NT2/D1 (cell line): ENCODE results near the gene ATP8B3.

Experiments used
- DNase-seq: peaks from one replicate; pipeline ENCODE4 v3.0.0-alpha.2; 2011; ENCODE audit warnings: low read depth, low spot score
- H3K27me3 ChIP-seq: 2 replicates; pipeline ENCODE4 v1.6.0; 2011; ENCODE audit warnings: mild to moderate bottlenecking; ENCODE audit not compliant: insufficient read length, insufficient read depth
- H3K36me3 ChIP-seq: 2 replicates; pipeline ENCODE4 v1.6.1; 2011; ENCODE audit warnings: mild to moderate bottlenecking, low read length, mixed read lengths; ENCODE audit not compliant: insufficient read depth, insufficient read length
- H3K4me1 ChIP-seq: 2 replicates; pipeline ENCODE4 v1.5.1; 2011; ENCODE audit not compliant: insufficient read depth, insufficient read length
- H3K4me3 ChIP-seq: 2 replicates; pipeline ENCODE4 v1.5.1; 2011; ENCODE audit warnings: low read depth; ENCODE audit not compliant: insufficient read length
- H3K9ac ChIP-seq: 2 replicates; pipeline ENCODE4 v1.6.0; 2011; ENCODE audit warnings: low read depth; ENCODE audit not compliant: insufficient read length
- H3K9me3 ChIP-seq: 2 replicates; pipeline ENCODE4 v1.5.1; 2011; ENCODE audit warnings: mild to moderate bottlenecking, low read length; ENCODE audit not compliant: insufficient read depth
- SUZ12 ChIP-seq: IDR thresholded peaks from 2 replicates; pipeline ENCODE4 v1.6.1; 2011; ENCODE audit not compliant: insufficient read length, insufficient read depth; ENCODE audit errors: extremely low read depth
- YY1 ChIP-seq: IDR thresholded peaks from 2 replicates; pipeline ENCODE4 v1.6.1; 2011; ENCODE audit not compliant: insufficient read length, insufficient read depth
- ZNF274 ChIP-seq: IDR thresholded peaks from 2 replicates; pipeline ENCODE4 v1.6.1; 2011; ENCODE audit warnings: mild to moderate bottlenecking, low read depth, low read length

The ATP8B3 gene

DNA sequence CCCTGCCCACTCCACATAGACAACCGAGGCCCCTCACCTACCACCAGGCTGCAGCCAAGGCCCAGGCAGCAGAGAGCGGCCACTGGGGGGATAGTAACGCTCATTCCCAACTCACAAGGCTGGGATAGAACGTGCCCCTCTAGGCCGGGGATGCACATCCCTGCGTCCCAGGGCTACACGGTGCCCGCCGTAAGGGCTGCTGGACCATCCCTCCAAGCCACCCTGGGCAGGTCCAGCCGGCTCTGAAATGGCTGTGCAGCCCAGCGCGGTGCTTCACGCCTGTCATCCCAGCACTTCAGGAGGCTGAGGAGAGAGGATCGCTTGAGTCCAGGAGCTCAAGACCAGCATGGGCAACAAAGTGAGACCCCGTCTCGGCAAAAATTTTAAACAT, 33.0 kb upstream of the ATP8B3 start:
- Histone ChIP-seq H3K9ac (no peak overlapping the region), H3K4me1 (peaks cover 30% of the 10 kb centered on the region), H3K27me3 (no peaks in the 10 kb centered on the region), H3K36me3 (peaks cover 55% of the 10 kb centered on the region), H3K9me3 (no peaks in the 10 kb centered on the region), H3K4me3 (no peak overlapping the region)
- TF ChIP-seq YY1 (no peak), SUZ12 (no peak), ZNF274 (no peak)
- no peak for DNase-seq

DNA sequence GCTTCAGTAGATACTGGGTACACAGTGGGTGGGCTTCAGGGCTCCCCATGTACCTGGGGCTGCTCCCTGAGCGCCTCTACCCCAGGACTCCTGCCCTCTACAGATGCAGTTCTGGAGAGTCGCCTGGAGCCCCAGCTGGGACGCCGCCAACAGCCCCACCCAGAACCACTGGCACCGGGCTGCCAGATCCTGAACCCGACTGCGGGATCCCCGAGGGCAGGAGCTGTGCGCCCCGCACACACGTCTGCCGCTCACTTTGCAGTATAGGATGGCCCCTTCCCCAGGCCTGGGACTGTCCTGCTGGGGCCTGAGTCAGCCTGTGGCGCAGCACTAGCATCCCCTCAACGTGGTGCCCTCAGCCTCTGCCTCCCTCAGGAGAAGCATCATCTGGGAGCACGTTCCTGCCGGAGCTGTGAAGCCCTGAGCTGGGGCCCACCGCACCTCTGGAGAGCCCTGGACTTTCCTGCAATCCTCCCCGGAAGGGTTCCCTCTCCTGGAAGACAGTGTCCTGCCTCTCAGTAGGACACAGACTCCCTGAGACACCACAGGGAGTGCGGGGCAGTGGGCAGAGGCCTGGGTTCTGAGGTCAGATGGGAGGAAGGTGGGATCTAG, 32.5 kb upstream of the ATP8B3 start:
- Histone ChIP-seq H3K36me3 (peaks cover 57% of the 10 kb centered on the region), H3K9ac (peak overlapping the region; percentile 53), H3K4me3 (no peak overlapping the region), H3K9me3 (no peaks in the 10 kb centered on the region), H3K4me1 (peaks cover 33% of the 10 kb centered on the region), H3K27me3 (no peaks in the 10 kb centered on the region)
- no peak for TF ChIP-seq SUZ12
- no peak for DNase-seq

- Histone ChIP-seq H3K4me3 (no peak overlapping the region), H3K9ac (peak overlapping the region; percentile 53), H3K36me3 (peaks cover 65% of the 10 kb centered on the region), H3K27me3 (no peaks in the 10 kb centered on the region), H3K4me1 (peaks cover 33% of the 10 kb centered on the region), H3K9me3 (no peaks in the 10 kb centered on the region)
- TF ChIP-seq YY1 (no peak), SUZ12 (no peak), ZNF274 (no peak)
- no peak for DNase-seq
These were observed 31.7 kb upstream of the ATP8B3 start for GRCh38 chr19:1843646-1844394.

DNA sequence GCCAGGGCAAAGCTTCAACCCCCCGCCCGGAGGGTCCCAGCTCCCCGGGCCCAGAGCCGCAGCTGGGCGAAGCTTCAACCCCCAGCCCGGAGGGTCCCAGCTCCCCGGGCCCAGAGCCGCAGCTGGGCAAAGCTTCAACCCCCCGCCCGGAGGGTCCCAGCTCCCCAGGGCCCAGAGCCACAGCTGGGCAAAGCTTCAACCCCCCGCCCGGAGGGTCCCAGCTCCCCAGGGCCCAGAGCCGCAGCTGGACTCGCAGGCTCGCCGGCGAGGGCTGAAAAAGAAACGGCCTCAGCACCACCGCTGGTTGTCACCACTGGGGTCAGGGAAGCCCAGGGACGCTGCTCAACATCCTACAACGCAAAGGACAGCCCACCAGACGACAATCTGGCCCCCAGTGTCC, 31.0 kb upstream of the ATP8B3 start:
- peaks cover 72% of the 10 kb centered on the region for H3K36me3 ChIP-seq
- no peaks in the 10 kb centered on the region for H3K9me3 ChIP-seq
- H3K4me1 ChIP-seq, result peaks cover 33% of the 10 kb centered on the region
- H3K4me3 ChIP-seq, result no peak overlapping the region
- H3K27me3 ChIP-seq, result no peaks in the 10 kb centered on the region
- no peak for DNase-seq
- H3K9ac ChIP-seq, result peak overlapping the region; percentile 36
- TF ChIP-seq ZNF274 (no peak), SUZ12 (no peak), YY1 (no peak)

DNA sequence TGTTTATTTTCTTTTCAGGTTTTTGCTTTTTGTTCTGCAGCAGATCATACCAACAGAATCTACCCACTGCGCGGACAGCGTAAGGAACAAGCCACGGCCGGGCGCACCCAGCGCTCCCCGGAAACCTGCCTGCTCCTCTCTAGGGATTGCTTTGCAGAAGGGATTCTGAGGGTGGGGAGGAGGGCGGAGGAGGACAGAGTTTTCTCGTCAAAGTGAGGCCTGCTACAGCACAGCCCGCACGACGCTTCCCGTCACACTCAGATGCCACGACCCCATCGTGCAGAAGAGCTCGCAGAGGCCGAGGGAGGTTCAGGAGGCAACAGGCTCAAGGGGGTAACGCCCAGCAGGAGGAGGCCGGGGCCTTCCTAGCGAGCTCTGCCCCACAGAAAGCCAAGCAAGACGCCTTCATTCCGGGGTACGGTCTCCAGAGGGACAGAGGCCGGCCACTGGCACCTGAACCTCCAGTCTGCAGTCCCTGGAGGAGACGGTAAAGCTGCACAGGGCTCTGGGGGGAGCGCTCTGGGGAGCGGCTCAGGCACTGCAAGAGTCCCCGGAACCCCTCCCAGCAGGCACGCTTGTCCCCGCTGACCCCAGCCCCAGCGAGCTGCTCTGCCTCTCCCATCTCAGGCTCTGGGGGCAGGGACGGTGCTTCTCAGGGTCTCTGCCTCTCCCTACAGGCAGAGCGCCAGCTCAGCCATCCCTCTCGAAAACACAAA, 29.3 kb upstream of the ATP8B3 start:
- TF ChIP-seq SUZ12, result no peak
- TF ChIP-seq YY1, result no peak
- no peak for TF ChIP-seq ZNF274
- Histone ChIP-seq H3K36me3 (peaks cover 67% of the 10 kb centered on the region), H3K27me3 (no peaks in the 10 kb centered on the region), H3K9me3 (no peaks in the 10 kb centered on the region), H3K4me3 (no peak overlapping the region), H3K9ac (peak overlapping the region; percentile 66), H3K4me1 (peaks cover 40% of the 10 kb centered on the region)
- no peak for DNase-seq

GRCh38 chr19:1840541-1841115, 28.6 kb upstream of the ATP8B3 start:
- no peak for TF ChIP-seq ZNF274
- TF ChIP-seq SUZ12, result no peak
- DNase-seq, result no peak
- Histone ChIP-seq H3K9ac (peak overlapping the region; percentile 32), H3K4me1 (peaks cover 38% of the 10 kb centered on the region), H3K4me3 (no peak overlapping the region), H3K36me3 (peaks cover 65% of the 10 kb centered on the region), H3K27me3 (no peaks in the 10 kb centered on the region), H3K9me3 (no peaks in the 10 kb centered on the region)
